WTC11 (cell line): ENCODE data around the gene DUSP18. TPM values are rescaled to one million over a fixed set of nuclear protein-coding genes. Genes with fewer than 3 reads are reported as not detected.
"Not testable (repeated sequence)": the region's sequence is repeated elsewhere in the genome, so short reads cannot be mapped to it uniquely, and the experiment has no call there.

ENCODE experiments used
- ATAC-seq: fragments of 200-7000 bp; cut with Tn5 transposase; 2 replicates; pipeline ENCODE4 v1.10.0; 2021; ENCODE audit warnings: mild to moderate bottlenecking, moderate library complexity
- CTCF ChIA-PET: fragments of 300-600 bp; sonication (Branson Sonifier 250); formaldehyde crosslinking; loops from one replicate; lab custom pipeline; 2021; ENCODE audit warnings: antibody characterized with exemption; lab: Charles Lee
- POLR2A ChIA-PET: fragments of 350-600 bp; sonication (Branson Sonifier 250); formaldehyde crosslinking; loops from one replicate; lab custom pipeline; 2021; ENCODE audit warnings: antibody characterized with exemption; lab: Charles Lee
- DNase-seq: peaks from one replicate; pipeline ENCODE4 v3.0.0; 2021; ENCODE audit warnings: low spot score
- H3K27ac Mint-ChIP-seq: 2 replicates; pipeline ENCODE4 v1.8.0; 2021; ENCODE audit warnings: mixed read lengths
- H3K27me3 Mint-ChIP-seq: 2 replicates; pipeline ENCODE4 v1.8.0; 2021; ENCODE audit warnings: low read depth, mild to moderate bottlenecking, moderate library complexity, mixed read lengths
- H3K36me3 Mint-ChIP-seq: 2 replicates; pipeline ENCODE4 v1.8.0; 2021; ENCODE audit warnings: mixed read lengths
- H3K4me1 Mint-ChIP-seq: 2 replicates; pipeline ENCODE4 v1.8.0; 2022; ENCODE audit warnings: mixed read lengths
- H3K4me3 Mint-ChIP-seq: 2 replicates; pipeline ENCODE4 v1.8.0; 2021; ENCODE audit warnings: mild to moderate bottlenecking, moderate library complexity, mixed read lengths
- H3K9me3 Mint-ChIP-seq: 2 replicates; pipeline ENCODE4 v1.8.0; 2021; ENCODE audit warnings: mixed read lengths
- ATF2 ChIP-seq: sonication (generic); formaldehyde crosslinking; IDR thresholded peaks from 2 replicates; pipeline ENCODE4 v1.8.1; 2022; ENCODE audit warnings: low read depth, missing genetic modification reagents, borderline replicate concordance
- ATF3 ChIP-seq: sonication (generic); formaldehyde crosslinking; conservative IDR thresholded peaks from 2 replicates; pipeline ENCODE4 v1.8.1; 2022; ENCODE audit warnings: mild to moderate bottlenecking, missing genetic modification reagents
- E2F5 ChIP-seq: sonication (generic); formaldehyde crosslinking; IDR thresholded peaks from 2 replicates; pipeline ENCODE4 v1.8.1; 2022; ENCODE audit warnings: mild to moderate bottlenecking, moderate library complexity, missing genetic modification reagents
- ELF4 ChIP-seq: sonication (generic); formaldehyde crosslinking; IDR thresholded peaks from 2 replicates; pipeline ENCODE4 v1.8.1; 2022; ENCODE audit warnings: low read depth, mild to moderate bottlenecking, moderate library complexity, missing genetic modification reagents
- FOXP4 ChIP-seq: sonication (generic); formaldehyde crosslinking; IDR thresholded peaks from 2 replicates; pipeline ENCODE4 v1.8.0; 2022; ENCODE audit warnings: mild to moderate bottlenecking, missing genetic modification reagents
- GTF2I ChIP-seq: fragments of 250-450 bp; sonication (Bioruptor Pico); conservative IDR thresholded peaks from 2 replicates; pipeline ENCODE4 v1.4.0; 2021; ENCODE audit warnings: mild to moderate bottlenecking
- JAZF1 ChIP-seq: fragments of 250-450 bp; sonication (Bioruptor Pico); IDR thresholded peaks from 2 replicates; pipeline ENCODE4 v1.9.0; 2021; ENCODE audit warnings: moderate library complexity, mild to moderate bottlenecking, inconsistent platforms
- JUN ChIP-seq: sonication (generic); formaldehyde crosslinking; IDR thresholded peaks from 2 replicates; pipeline ENCODE4 v1.8.0; 2023; ENCODE audit warnings: mild to moderate bottlenecking, missing genetic modification reagents
- MAX ChIP-seq: sonication (generic); formaldehyde crosslinking; IDR thresholded peaks from 2 replicates; pipeline ENCODE4 v1.8.0; 2022; ENCODE audit warnings: mild to moderate bottlenecking, missing genetic modification reagents
- NR2C2 ChIP-seq: sonication (generic); formaldehyde crosslinking; IDR thresholded peaks from 2 replicates; pipeline ENCODE4 v1.8.0; 2022; ENCODE audit warnings: mild to moderate bottlenecking, missing genetic modification reagents
- OVOL2 ChIP-seq: fragments of 250-450 bp; sonication (Bioruptor Pico); IDR thresholded peaks from 2 replicates; pipeline ENCODE4 v1.9.0; 2021; ENCODE audit warnings: mild to moderate bottlenecking, borderline replicate concordance
- PREB ChIP-seq: sonication (generic); formaldehyde crosslinking; IDR thresholded peaks from 2 replicates; pipeline ENCODE4 v1.8.1; 2022; ENCODE audit warnings: mild to moderate bottlenecking, missing genetic modification reagents, moderate library complexity, borderline replicate concordance
- RORB ChIP-seq: fragments of 250-450 bp; sonication (Bioruptor Pico); IDR thresholded peaks from 2 replicates; pipeline ENCODE4 v1.9.0; 2021; ENCODE audit warnings: mild to moderate bottlenecking
- SP1 ChIP-seq: sonication (generic); formaldehyde crosslinking; conservative IDR thresholded peaks from 2 replicates; pipeline ENCODE4 v1.8.1; 2022; ENCODE audit warnings: missing genetic modification reagents
- TEAD1 ChIP-seq: sonication (generic); formaldehyde crosslinking; IDR thresholded peaks from 2 replicates; pipeline ENCODE4 v1.8.0; 2022; ENCODE audit warnings: mild to moderate bottlenecking, missing genetic modification reagents
- ZNF263 ChIP-seq: sonication (generic); formaldehyde crosslinking; IDR thresholded peaks from 2 replicates; pipeline ENCODE4 v1.8.1; 2022; ENCODE audit warnings: low read depth, mild to moderate bottlenecking, moderate library complexity, missing genetic modification reagents
- ZNF423 ChIP-seq: fragments of 250-450 bp; sonication (Bioruptor Pico); IDR thresholded peaks from 2 replicates; pipeline ENCODE4 v2.1.2; 2022; ENCODE audit warnings: mild to moderate bottlenecking, moderate library complexity
- ZNF425 ChIP-seq: fragments of 250-450 bp; sonication (Bioruptor Pico); conservative IDR thresholded peaks from 2 replicates; pipeline ENCODE4 v1.9.0; 2021; ENCODE audit warnings: mild to moderate bottlenecking
- ZNF671 ChIP-seq: fragments of 250-450 bp; sonication (Bioruptor Pico); IDR thresholded peaks from 2 replicates; pipeline ENCODE4 v1.8.0; 2021; ENCODE audit warnings: mild to moderate bottlenecking
- total RNA-seq: library from RNA; stranded (reverse); gene quantifications from 3 replicates; pipeline ENCODE4 v1.2.3, GENCODE V29; 2021

DUSP18 gene
- total RNA-seq, 1 experiment from 2014 or later: 4.3 TPM

GRCh38 chr22:30627471-30627870, 40.2 kb downstream of the DUSP18 start:
- H3K4me3 Mint-ChIP-seq: no peak overlapping the region
- no peak overlapping the region for H3K27ac Mint-ChIP-seq
- no peak for ATAC-seq
- H3K4me1 Mint-ChIP-seq: peaks cover 5% of the 10 kb centered on the region
- CTCF ChIA-PET: interaction anchor here (1.5 kb wide), 1 partner anchor 128 kb away, joined by 6 read pairs; no protein-coding TSS in a partner anchor
- DNase-seq: no peak
- peaks cover 22% of the 10 kb centered on the region for H3K36me3 Mint-ChIP-seq
- POLR2A ChIA-PET: interaction anchor here (1.1 kb wide), 1 partner anchor 20 kb away, joined by 3 read pairs; the partner anchor contains the start of gene TCN2
- TF ChIP-seq RORB (no peak), ZNF263 (CRISPR knock-in tag) (no peak), E2F5 (CRISPR knock-in tag) (no peak), FOXP4 (CRISPR knock-in tag) (no peak), OVOL2 (no peak), ZNF671 (CRISPR knock-in tag) (no peak), ATF2 (no peak), GTF2I (no peak), ZNF425 (no peak), NR2C2 (CRISPR knock-in tag) (no peak), MAX (no peak), PREB (CRISPR knock-in tag) (no peak), SP1 (no peak), ELF4 (CRISPR knock-in tag) (no peak), TEAD1 (no peak), JUN (no peak)
- TF ChIP-seq, all 79 proteins: peak for 0
- Mint-ChIP-seq H3K9me3 (no peaks in the 10 kb centered on the region; the same call in 1 of the 2 replicates), H3K27me3 (no peaks in the 10 kb centered on the region)

GRCh38 chr22:30626413-30626812, 41.3 kb downstream of the DUSP18 start:
- Mint-ChIP-seq H3K36me3 (peaks cover 27% of the 10 kb centered on the region), H3K9me3 (no peaks in the 10 kb centered on the region; the same call in 1 of the 2 replicates), H3K4me1 (peaks cover 5% of the 10 kb centered on the region), H3K27me3 (no peaks in the 10 kb centered on the region), H3K4me3 (no peak overlapping the region), H3K27ac (no peak overlapping the region)
- CTCF ChIA-PET: interaction anchor here (0.9 to 1.2 kb wide), 4 partner anchors 8 to 129 kb away, joined by 3 to 7 read pairs (median 4); no protein-coding TSS in a partner anchor
- peak; percentile 59; the same call in 1 of the 2 replicates for ATAC-seq
- no peak for DNase-seq
- TF ChIP-seq JAZF1 (CRISPR knock-in tag) (no peak), ZNF423 (CRISPR knock-in tag) (no peak), ZNF263 (CRISPR knock-in tag) (no peak), ATF3 (CRISPR knock-in tag) (no peak), GTF2I (no peak), NR2C2 (CRISPR knock-in tag) (no peak)
- POLR2A ChIA-PET: no interaction called here

- CTCF ChIA-PET: interaction anchor here (1.5 kb wide), 1 partner anchor 15 kb away, joined by 4 read pairs; no protein-coding TSS in a partner anchor
Measured at GRCh38 chr22:30619909-30620308, 47.8 kb downstream of the DUSP18 start.

More at GRCh38 chr22:30619909-30620308, 47.8 kb downstream of the DUSP18 start:
- peaks cover 53% of the 10 kb centered on the region for H3K36me3 Mint-ChIP-seq
- H3K27ac Mint-ChIP-seq, POLR2A ChIA-PET, H3K9me3 Mint-ChIP-seq, H3K27me3 Mint-ChIP-seq, H3K4me3 Mint-ChIP-seq, H3K4me1 Mint-ChIP-seq, ATAC-seq, DNase-seq: not testable (repeated sequence)
